EL (cell line): Measurements from ENCODE around the gene HABP4.

Source experiments
- DNase-seq: peaks from one replicate; pipeline ENCODE4 v3.0.0-alpha.2; 2016

Gene HABP4

GRCh38 chr9:96478829-96479371 is 28.9 kb downstream of the HABP4 start:
- peak; percentile 49 for DNase-seq

- no peak for DNase-seq
Observed at GRCh38 chr9:96480736-96481135, 30.8 kb downstream of the HABP4 start.

- no peak for DNase-seq
Observed at GRCh38 chr9:96482476-96482875, 32.5 kb downstream of the HABP4 start.

- DNase-seq = no peak
Observed at GRCh38 chr9:96483197-96483596, 33.2 kb downstream of the HABP4 start.

- DNase-seq = no peak
Observed at GRCh38 chr9:96483733-96484390, 33.9 kb downstream of the HABP4 start.

- DNase-seq = no peak
Observed at GRCh38 chr9:96484521-96484931, 34.6 kb downstream of the HABP4 start.

- no peak for DNase-seq
Observed at GRCh38 chr9:96485280-96485679, 35.3 kb downstream of the HABP4 start.

GRCh38 chr9:96486386-96487028 is 36.5 kb downstream of the HABP4 start:
- peak; percentile 78 for DNase-seq

- DNase-seq = no peak
Observed at GRCh38 chr9:96487029-96487396, 37.0 kb downstream of the HABP4 start.

GRCh38 chr9:96487949-96488348 is 38.0 kb downstream of the HABP4 start:
- DNase-seq = no peak

GRCh38 chr9:96489482-96489979 is 39.6 kb downstream of the HABP4 start:
- no peak for DNase-seq

GRCh38 chr9:96490534-96491078 is 40.6 kb downstream of the HABP4 start:
- no peak for DNase-seq

GRCh38 chr9:96491079-96491879 is 41.3 kb downstream of the HABP4 start:
- no peak for DNase-seq

- DNase-seq = no peak
Observed at GRCh38 chr9:96491880-96492525, 42.0 kb downstream of the HABP4 start.

GRCh38 chr9:96492993-96493531 is 43.1 kb downstream of the HABP4 start:
- DNase-seq = no peak

- DNase-seq = no peak
Observed at GRCh38 chr9:96493757-96494156, 43.8 kb downstream of the HABP4 start.

GRCh38 chr9:96494215-96494800 is 44.3 kb downstream of the HABP4 start:
- DNase-seq = no peak

- peak; percentile 60 for DNase-seq
Observed at GRCh38 chr9:96495341-96495740, 45.4 kb downstream of the HABP4 start.

GRCh38 chr9:96496368-96497116 is 46.6 kb downstream of the HABP4 start:
- no peak for DNase-seq

- no peak for DNase-seq
Observed at GRCh38 chr9:96497117-96497399, 47.1 kb downstream of the HABP4 start.

GRCh38 chr9:96498796-96499195 is 48.8 kb downstream of the HABP4 start:
- no peak for DNase-seq
